Gastroesophageal sphincter (tissue), 4 donors: Measurements from ENCODE around the gene BABAM2. TPM values are rescaled to one million over a fixed set of nuclear protein-coding genes. Genes with fewer than 3 reads are reported as not detected.

Experiments used
- ATAC-seq: fragments of 150-250 bp; one replicate; pipeline ENCODE4 v1.9.1; 2016; ENCODE audit warnings: mild to moderate bottlenecking, moderate library complexity
- H3K27ac ChIP-seq, 4 donors: fragments of 200-600 bp; sonication (generic) in 3 of 4; 1 replicate in 3 of 4; 2 replicates in 1 of 4; pipeline ENCODE4 v1.5.1; 2016 to 2019
- H3K27me3 ChIP-seq: fragments of 200-600 bp; sonication (generic); one replicate; pipeline ENCODE4 v1.5.1; 2019
- H3K36me3 ChIP-seq, 2 donors: fragments of 200-600 bp; sonication (generic); one replicate each; pipeline ENCODE4 v1.5.1; 2019; ENCODE audit warnings: control low read depth in 1 of 2
- H3K4me1 ChIP-seq, 3 donors: fragments of 200-600 bp; sonication (generic); 1 replicate in 2 of 3; 2 replicates in 1 of 3; pipeline ENCODE4 v1.5.1; 2016 to 2019; ENCODE audit warnings: control low read depth in 2 of 3
- H3K4me3 ChIP-seq, 2 donors: fragments of 200-600 bp; sonication (generic); one replicate each; pipeline ENCODE4 v1.5.1; 2019; ENCODE audit warnings: mild to moderate bottlenecking in 1 of 2, moderate library complexity in 1 of 2
- H3K9me3 ChIP-seq, 3 donors: fragments of 200-600 bp; sonication (generic); one replicate each; pipeline ENCODE4 v1.5.1; 2017 to 2019; ENCODE audit warnings: control low read depth in 2 of 3
- EP300 ChIP-seq: sonication (generic); formaldehyde crosslinking; IDR thresholded peaks from one replicate; pipeline ENCODE4 v1.6.1; 2017; ENCODE audit warnings: antibody characterized with exemption, mild to moderate bottlenecking
- POLR2A ChIP-seq, 2 donors: fragments of 450-650 bp; IDR thresholded peaks; one replicate each; pipeline ENCODE4 v1.6.1; 2017; ENCODE audit warnings: antibody characterized with exemption in 2 of 2, mild to moderate bottlenecking in 2 of 2, moderate library complexity in 1 of 2
- POLR2AphosphoS5 ChIP-seq: sonication (generic); formaldehyde crosslinking; IDR thresholded peaks from one replicate; pipeline ENCODE4 v1.6.1; 2017; ENCODE audit warnings: antibody characterized with exemption
- WGBS, 2 donors: methylation state at CpG; one replicate each; pipeline ENCODE4 v1.1.5; 2018; ENCODE audit warnings: low coverage in 1 of 2; 5-methylcytosine and 5-hydroxymethylcytosine counted together
- total RNA-seq, 4 donors: library from RNA; depleted of rRNA; stranded (reverse); fragments of >200 nt; gene quantifications; one replicate each; pipeline ENCODE4 v1.1.0, GENCODE V29; 2016
- TF ChIP-seq, protein P1 (sequence below), 4 experiments: fragments of 200-600 bp in 2 of 4; fragments of 450-650 bp in 2 of 4; sonication (generic) in 1 of 4; IDR thresholded peaks; one replicate each; pipeline ENCODE4 v1.5.1; 2017 to 2019; ENCODE audit warnings: antibody characterized with exemption in 4 of 4, mild to moderate bottlenecking in 2 of 4, moderate library complexity in 2 of 4

The BABAM2 gene
- total RNA-seq, 4 donors from 2014 or later: 28.5 to 43.6 (median 37.4) TPM

DNA sequence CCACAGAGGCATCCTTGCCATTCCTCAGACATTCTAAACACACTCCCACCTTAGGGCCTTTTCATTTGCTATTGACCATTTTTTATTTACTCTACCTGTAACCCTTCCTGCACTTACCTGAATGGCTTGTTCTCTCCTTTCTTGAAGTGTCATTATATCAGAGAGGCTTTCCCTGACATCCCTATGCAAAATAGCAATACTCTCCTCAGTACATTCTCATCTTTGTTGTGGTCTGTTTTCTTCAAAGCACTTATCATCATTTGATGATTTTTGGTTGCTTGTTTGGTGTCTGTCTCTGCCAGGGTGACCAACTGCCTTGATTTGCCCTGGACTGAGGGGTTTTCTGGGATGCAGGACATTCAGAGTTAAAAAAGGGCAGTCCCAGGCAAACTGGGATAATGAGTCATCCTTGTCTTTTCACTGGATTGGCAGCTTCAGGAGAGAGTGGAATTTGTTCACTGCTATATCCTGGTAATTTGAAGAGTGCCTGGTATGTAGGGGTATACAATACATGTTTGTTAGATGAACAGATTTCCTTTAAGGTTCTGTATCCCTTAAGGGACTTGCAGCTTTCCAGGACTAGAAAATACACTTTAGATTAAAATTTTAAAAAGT is 102.4 kb downstream of the BABAM2 start:
- H3K4me3 ChIP-seq: no peak overlapping the region
- peaks cover 0 to 10% of the 10 kb centered on the region in 2 donors for H3K36me3 ChIP-seq
- H3K27me3 ChIP-seq: no peaks in the 10 kb centered on the region
- ATAC-seq: no peak
- TF ChIP-seq EP300: no peak
- TF ChIP-seq, protein P1, sequence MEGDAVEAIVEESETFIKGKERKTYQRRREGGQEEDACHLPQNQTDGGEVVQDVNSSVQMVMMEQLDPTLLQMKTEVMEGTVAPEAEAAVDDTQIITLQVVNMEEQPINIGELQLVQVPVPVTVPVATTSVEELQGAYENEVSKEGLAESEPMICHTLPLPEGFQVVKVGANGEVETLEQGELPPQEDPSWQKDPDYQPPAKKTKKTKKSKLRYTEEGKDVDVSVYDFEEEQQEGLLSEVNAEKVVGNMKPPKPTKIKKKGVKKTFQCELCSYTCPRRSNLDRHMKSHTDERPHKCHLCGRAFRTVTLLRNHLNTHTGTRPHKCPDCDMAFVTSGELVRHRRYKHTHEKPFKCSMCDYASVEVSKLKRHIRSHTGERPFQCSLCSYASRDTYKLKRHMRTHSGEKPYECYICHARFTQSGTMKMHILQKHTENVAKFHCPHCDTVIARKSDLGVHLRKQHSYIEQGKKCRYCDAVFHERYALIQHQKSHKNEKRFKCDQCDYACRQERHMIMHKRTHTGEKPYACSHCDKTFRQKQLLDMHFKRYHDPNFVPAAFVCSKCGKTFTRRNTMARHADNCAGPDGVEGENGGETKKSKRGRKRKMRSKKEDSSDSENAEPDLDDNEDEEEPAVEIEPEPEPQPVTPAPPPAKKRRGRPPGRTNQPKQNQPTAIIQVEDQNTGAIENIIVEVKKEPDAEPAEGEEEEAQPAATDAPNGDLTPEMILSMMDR (IDR thresholded peaks at IDR 0.05): no peak
- TF ChIP-seq POLR2A (IDR thresholded peaks at IDR 0.05): no peak
- TF ChIP-seq POLR2AphosphoS5: no peak
- H3K27ac ChIP-seq: no peak overlapping the region
- H3K9me3 ChIP-seq: no peaks in the 10 kb centered on the region
- H3K4me1 ChIP-seq: peaks cover 0 to 15% (median 0%) of the 10 kb centered on the region in 3 donors

GRCh38 chr2:27993402-27993787 is 102.9 kb downstream of the BABAM2 start:
- TF ChIP-seq POLR2A (IDR thresholded peaks at IDR 0.05): no peak
- no peak for TF ChIP-seq EP300
- no peak for TF ChIP-seq POLR2AphosphoS5
- TF ChIP-seq, protein P1 (IDR thresholded peaks at IDR 0.05): no peak
- H3K27ac ChIP-seq: no peak overlapping the region
- ATAC-seq: no peak
- no peak overlapping the region for H3K4me3 ChIP-seq
- peaks cover 0 to 10% of the 10 kb centered on the region in 2 donors for H3K36me3 ChIP-seq
- H3K4me1 ChIP-seq: peaks cover 0 to 14% (median 0%) of the 10 kb centered on the region in 3 donors
- H3K27me3 ChIP-seq: no peaks in the 10 kb centered on the region
- H3K9me3 ChIP-seq: no peaks in the 10 kb centered on the region
- WGBS, 2 donors: 85 to 100% methylated on average over 1 of the region's 1 CpG

GRCh38 chr2:27993950-27994728 is 103.6 kb downstream of the BABAM2 start:
- Histone ChIP-seq H3K27me3 (no peaks in the 10 kb centered on the region), H3K27ac (no peak overlapping the region), H3K9me3 (no peaks in the 10 kb centered on the region), H3K36me3 (peaks cover 0 to 10% of the 10 kb centered on the region in 2 donors), H3K4me1 (peaks cover 0 to 14% (median 0%) of the 10 kb centered on the region in 3 donors), H3K4me3 (no peak overlapping the region)
- no peak for ATAC-seq
- TF ChIP-seq POLR2AphosphoS5: no peak
- TF ChIP-seq, protein P1 (IDR thresholded peaks at IDR 0.05): no peak
- no peak for TF ChIP-seq EP300
- TF ChIP-seq POLR2A (IDR thresholded peaks at IDR 0.05): no peak
- WGBS, 2 donors: 95 to 96% methylated on average over 5 of the region's 5 CpGs

DNA sequence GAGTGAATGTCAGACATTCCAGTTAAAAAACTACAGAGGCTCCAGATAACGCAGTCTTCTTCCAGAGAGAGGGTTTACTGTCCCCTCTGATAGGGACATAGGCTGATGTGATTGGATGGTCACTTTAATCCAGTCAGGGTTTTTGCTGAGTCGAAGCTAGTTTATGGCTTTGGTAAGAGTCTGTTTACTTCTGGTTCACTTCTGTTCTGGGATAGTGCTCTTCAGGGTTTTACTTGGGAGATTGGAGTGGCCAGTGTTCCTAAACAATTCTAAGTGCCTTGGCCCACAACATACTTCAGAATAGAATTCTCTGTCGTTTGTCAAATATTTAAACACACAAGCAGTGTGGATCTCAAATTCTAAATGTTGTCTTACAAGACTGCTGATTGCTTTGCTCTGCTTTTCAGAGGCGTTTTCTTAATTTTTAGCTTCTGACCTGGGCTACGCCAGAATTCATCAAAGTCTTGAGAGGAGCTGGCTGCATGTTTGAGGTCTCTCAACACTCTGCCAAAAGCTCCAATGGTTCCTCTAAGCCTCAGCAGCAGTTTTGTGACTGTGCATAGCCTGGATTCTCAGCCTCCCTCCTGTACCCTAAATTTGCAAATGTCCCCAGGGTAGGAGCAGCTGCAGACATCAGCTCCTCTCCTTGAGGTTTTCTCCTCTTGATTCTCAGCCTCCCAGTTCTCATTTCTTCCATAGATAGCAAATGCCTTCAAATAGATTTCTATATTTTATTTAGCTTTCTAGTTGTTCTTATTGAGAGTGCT is 105.8 kb downstream of the BABAM2 start:
- TF ChIP-seq, protein P1 (IDR thresholded peaks at IDR 0.05): no peak
- TF ChIP-seq POLR2AphosphoS5 (no peak), POLR2A (IDR thresholded peaks at IDR 0.05) (no peak), EP300 (no peak)
- Histone ChIP-seq H3K27ac (no peak overlapping the region), H3K4me1 (peaks cover 0 to 7% (median 0%) of the 10 kb centered on the region in 3 donors), H3K4me3 (no peak overlapping the region), H3K27me3 (no peaks in the 10 kb centered on the region), H3K36me3 (peaks cover 0 to 10% of the 10 kb centered on the region in 2 donors), H3K9me3 (no peaks in the 10 kb centered on the region)
- whole genome bisulfite sequencing, 2 donors: 82 to 90% methylated on average over 2 to 5 of the region's 5 CpGs
- ATAC-seq: no peak
